ENCODE measurements around the gene PRKCA.

Gene PRKCA

GRCh38 chr17:66416207-66416940, 114.0 kb downstream of the PRKCA start:
- no peak for DNase-seq

GRCh38 chr17:66417300-66417719, 114.9 kb downstream of the PRKCA start:
- no peak for DNase-seq

GRCh38 chr17:66420961-66421371, 118.6 kb downstream of the PRKCA start:
- DNase-seq: no peak

GRCh38 chr17:66422186-66422585, 119.8 kb downstream of the PRKCA start:
- DNase-seq: no peak

- DNase-seq: no peak
These were observed 120.9 kb downstream of the PRKCA start for GRCh38 chr17:66423056-66423955.

- DNase-seq: no peak
These were observed 123.5 kb downstream of the PRKCA start for GRCh38 chr17:66425756-66426396.

GRCh38 chr17:66426397-66427033, 124.1 kb downstream of the PRKCA start:
- DNase-seq: no peak

- DNase-seq: no peak
These were observed 124.7 kb downstream of the PRKCA start for GRCh38 chr17:66427134-66427533.

- no peak for DNase-seq
These were observed 127.3 kb downstream of the PRKCA start for GRCh38 chr17:66429680-66430079.

- DNase-seq: no peak
These were observed 128.7 kb downstream of the PRKCA start for GRCh38 chr17:66430846-66431795.

GRCh38 chr17:66431910-66432309, 129.5 kb downstream of the PRKCA start:
- DNase-seq: peak; percentile 2

- no peak for DNase-seq
These were observed 130.1 kb downstream of the PRKCA start for GRCh38 chr17:66432411-66432957.

- no peak for DNase-seq
These were observed 130.7 kb downstream of the PRKCA start for GRCh38 chr17:66432996-66433551.

- no peak for DNase-seq
These were observed 132.8 kb downstream of the PRKCA start for GRCh38 chr17:66435182-66435581.

- no peak for DNase-seq
These were observed 134.2 kb downstream of the PRKCA start for GRCh38 chr17:66436631-66437030.

- DNase-seq: no peak
These were observed 135.1 kb downstream of the PRKCA start for GRCh38 chr17:66437476-66438026.

GRCh38 chr17:66438101-66438500, 135.7 kb downstream of the PRKCA start:
- DNase-seq: no peak

GRCh38 chr17:66441101-66441661, 138.8 kb downstream of the PRKCA start:
- no peak for DNase-seq

- no peak for DNase-seq
These were observed 140.8 kb downstream of the PRKCA start for GRCh38 chr17:66443166-66443565.

GRCh38 chr17:66443606-66444005, 141.2 kb downstream of the PRKCA start:
- no peak for DNase-seq

GRCh38 chr17:66444031-66444430, 141.6 kb downstream of the PRKCA start:
- no peak for DNase-seq

Measured in NCI-H446 treated with DMSO at 0.1 percent for 48 hours (cell line).